HG03159 (cell line): Measurements from ENCODE around the gene ABHD17A.
"Not testable (repeated sequence)": the region's sequence is repeated elsewhere in the genome, so short reads cannot be mapped to it uniquely, and the experiment has no call there.

ENCODE experiments used
- ATAC-seq: cut with Tn5 transposase; IDR thresholded peaks from one replicate; pipeline ENCODE4 v1.9.1; 2021; ENCODE audit warnings: mild to moderate bottlenecking, moderate library complexity; ENCODE audit not compliant: unreplicated experiment

ABHD17A gene

DNA sequence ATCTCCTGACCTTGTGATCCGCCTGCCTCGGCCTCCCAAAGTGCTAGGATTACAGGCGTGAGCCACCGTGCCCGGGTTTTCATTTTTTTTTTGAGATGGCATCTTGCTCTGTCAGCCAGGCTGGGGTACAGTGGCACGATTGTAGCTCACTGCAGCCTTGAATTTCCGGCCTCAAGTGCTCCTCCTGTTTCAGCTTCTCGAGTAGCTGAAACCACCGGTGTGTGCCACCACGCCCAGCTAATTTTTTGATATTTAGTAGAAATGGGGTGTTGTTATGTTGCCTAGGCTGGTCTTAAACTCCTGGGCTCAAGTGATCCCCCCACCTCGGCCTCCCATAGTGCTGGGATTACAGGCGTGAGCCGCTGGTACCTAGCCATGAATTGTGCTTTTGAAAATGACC, 25.8 kb upstream of the ABHD17A start:
- ATAC-seq = no peak

DNA sequence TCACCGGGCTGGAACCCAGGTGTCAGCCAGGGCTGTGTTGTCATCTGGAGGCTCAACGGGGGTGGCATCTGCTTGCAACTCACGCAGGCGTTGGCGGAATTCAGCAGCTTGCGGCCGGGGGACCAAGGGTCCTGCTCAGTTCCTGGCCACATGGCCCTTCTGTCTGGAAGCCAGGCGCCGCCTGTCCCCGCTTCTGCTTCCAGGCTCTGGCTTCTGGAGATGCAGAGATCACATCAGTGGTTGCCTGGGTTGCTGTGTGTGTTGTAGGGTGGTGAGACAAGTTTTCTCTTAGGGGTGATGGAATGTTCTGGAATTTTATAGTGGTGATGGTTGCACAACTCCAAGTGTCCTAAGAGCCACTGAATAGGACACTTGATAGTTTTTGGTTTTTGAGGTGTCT, 24.9 kb upstream of the ABHD17A start:
- no peak for ATAC-seq

GRCh38 chr19:1909761-1910080, 24.4 kb upstream of the ABHD17A start:
- ATAC-seq = no peak

DNA sequence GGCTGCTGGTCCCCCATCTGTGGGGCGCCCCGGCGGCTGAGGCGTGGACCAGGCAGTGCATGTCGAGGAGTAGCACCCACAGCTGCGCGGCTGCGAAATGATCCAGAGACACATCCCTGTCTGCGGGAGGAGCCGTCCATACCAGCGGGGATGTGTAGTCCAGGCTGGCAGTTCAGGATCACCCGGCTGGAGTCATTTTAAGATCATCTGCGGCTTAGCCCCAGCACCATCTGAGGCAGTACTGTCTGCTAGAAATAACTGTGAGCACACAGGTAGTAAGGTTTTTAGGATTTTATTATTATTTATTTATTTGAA, 23.0 kb upstream of the ABHD17A start:
- no peak for ATAC-seq

GRCh38 chr19:1907563-1908363, 22.5 kb upstream of the ABHD17A start:
- ATAC-seq = no peak

GRCh38 chr19:1906985-1907562, 21.8 kb upstream of the ABHD17A start:
- no peak for ATAC-seq

GRCh38 chr19:1905863-1906375, 20.6 kb upstream of the ABHD17A start:
- ATAC-seq = no peak

DNA sequence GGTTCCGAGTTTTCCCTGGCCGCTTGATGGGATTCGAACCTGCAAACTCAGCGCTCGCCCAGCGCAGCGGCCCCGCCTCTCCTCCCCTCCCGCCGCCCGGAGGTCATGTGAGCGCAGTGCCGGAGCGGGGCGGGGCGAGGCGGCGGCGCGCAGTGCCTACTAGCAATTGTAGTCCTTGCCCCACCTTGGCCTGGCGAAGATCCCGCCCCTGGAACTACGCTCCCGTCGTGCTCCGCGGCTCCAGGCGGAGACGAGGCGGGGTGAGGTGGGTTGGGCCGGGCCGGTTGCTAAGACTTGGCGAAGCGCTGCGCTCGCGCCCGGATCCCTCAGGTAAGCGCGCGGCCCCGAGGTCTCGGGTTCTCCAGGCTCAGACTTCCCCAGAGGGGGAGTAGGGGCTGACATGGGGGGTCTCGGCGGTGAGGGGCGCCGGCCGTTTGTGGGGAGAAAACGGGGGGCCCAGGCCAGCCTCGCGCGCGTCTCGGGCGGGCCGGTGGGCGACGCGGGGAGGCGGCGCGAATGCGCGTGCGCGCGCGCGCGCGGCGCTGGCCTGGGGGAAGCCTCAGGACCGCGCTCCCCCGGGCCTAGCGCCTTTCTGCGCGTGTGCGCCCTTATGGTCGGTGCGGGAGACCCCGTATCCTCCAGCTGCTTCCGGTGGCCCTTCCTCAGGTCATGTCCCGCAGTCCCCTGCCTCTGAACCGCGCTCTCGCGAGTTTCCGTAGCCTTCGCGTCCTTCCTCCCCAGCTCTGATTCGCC, 20.0 kb upstream of the ABHD17A start, which contains the start of the genes ADAT3 and SCAMP4:
Gene ADAT3 (plus strand): TSS at position 290 of the 753 bp plus-strand sequence. CDS start 6,649 bp downstream, outside the sequence.
Gene SCAMP4 (plus strand): TSS at position 290 of the 753 bp plus-strand sequence. CDS start 9,621 bp downstream, outside the sequence.
- peak; percentile 79 for ATAC-seq

- ATAC-seq = no peak
Measured at GRCh38 chr19:1904860-1905109, 19.5 kb upstream of the ABHD17A start.

- no peak for ATAC-seq
Measured at GRCh38 chr19:1902923-1903322, 17.6 kb upstream of the ABHD17A start.

DNA sequence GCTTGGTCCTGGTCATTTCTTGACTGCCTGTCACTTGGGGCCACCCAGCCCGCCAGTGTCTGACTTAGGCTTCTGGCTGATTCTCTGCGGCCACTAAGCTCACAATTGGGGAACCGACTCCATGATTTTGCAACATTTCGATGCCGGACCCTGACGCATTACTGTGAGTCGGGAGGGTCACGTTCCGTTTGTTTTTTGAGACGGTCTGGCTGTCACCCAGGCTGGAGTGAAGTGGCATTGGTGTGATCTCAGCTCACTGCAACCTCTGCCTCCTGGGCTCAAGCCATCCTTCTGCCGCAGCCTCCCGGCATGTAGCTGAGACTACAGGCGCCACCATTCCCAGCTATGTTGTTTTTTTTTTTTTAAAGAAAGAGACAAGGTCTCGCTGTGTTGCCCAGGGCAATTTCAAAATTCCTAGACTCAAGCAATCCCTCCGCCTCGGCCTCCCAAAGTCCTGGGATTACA, 16.7 kb upstream of the ABHD17A start:
- ATAC-seq = no peak

- ATAC-seq = no peak
Measured at GRCh38 chr19:1896508-1896907, 11.2 kb upstream of the ABHD17A start.

GRCh38 chr19:1893791-1894190, 8.5 kb upstream of the ABHD17A start:
- ATAC-seq = no peak

DNA sequence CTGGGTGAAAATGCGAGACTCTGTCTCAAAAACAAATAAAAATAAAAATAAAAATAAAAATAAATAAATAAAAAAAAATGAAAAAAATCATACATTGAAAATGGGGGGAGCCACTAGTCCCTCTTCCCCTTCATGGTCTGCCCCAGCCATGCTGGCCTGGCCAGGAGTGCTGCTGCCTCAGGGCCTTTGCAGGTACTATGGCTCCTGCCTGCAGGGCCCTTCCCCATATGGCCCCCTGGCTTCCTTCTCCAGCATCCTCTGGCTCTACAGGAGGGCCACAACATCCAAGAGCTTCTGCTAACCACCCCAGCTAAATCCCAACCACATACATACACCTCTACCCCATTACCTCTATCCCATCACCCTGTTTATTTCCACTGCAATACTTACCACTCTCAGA, 4.6 kb upstream of the ABHD17A start:
- ATAC-seq = no peak

DNA sequence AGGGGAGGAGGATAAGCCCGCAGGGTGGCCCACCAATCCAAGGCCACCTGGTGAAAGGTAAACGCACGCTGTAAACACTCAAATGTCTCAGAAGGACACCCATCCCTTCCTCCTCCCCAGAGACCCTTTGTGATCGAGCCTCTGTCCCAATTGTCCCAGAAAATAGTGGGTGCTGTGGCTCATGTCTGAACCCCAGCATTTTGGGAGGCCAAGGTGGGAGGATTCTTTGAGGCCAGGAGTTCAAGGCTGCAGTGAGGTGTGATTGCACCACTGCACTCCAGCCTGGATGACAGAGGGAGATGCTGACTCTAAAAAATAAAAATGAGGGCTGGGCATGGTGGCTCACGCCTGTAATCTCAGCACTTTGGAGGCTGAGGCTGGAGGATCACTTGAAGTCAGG, 3.1 kb upstream of the ABHD17A start:
- ATAC-seq = no peak

- not testable (repeated sequence) for ATAC-seq
Measured at GRCh38 chr19:1886360-1886759, 1.1 kb upstream of the ABHD17A start.

GRCh38 chr19:1884719-1885334, 469 bp downstream of the ABHD17A start:
- peak; percentile 18 for ATAC-seq

GRCh38 chr19:1884291-1884718, 991 bp downstream of the ABHD17A start:
- no peak for ATAC-seq

DNA sequence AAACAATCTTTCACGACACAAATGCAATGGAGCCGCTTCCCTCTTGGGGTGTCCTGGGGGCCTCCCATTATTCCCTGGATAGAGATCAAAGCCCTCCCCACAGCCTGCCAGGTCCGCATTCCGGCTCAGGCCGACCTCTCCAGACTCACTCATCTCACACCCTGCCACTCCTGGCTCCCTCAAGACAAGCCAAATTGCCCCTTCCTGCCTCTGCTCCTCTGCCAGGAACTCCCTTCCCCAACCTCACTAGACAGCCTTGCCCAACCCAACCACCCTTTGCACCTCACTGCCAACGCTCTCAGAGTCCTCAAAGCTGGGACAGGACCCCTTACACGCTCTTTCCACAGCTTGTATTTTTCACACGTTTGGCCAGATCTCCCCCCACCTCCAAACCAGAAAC, 1.5 kb downstream of the ABHD17A start:
- no peak for ATAC-seq

GRCh38 chr19:1882786-1883692, 2.3 kb downstream of the ABHD17A start:
- ATAC-seq = no peak
